ENCODE results near the gene STK4.

DNA sequence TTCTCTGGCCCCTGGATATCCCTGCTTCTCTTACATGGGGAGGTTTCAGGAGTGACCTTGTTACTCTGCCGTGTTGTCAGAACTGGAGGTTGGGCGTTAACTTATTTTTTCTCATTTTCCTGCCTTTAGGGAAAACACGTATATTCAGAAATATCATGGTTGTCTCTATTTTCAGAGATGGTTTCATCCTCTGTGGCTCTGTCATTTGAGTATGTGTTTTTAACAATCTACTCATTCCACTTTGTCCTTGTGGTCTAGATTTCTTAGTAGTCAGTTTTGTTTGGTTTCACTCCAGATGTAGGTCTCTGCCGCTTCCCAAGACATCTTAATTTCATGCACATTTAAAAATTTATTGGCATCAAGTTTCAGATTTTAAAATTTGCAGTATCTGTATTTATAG is 88.7 kb downstream of the STK4 start:
- TF ChIP-seq POLR2AphosphoS5 (IDR thresholded peaks at IDR 0.05) (no peak), RAD21 (conservative IDR thresholded peaks at IDR 0.05) (no peak)
- TF ChIP-seq, protein P1, sequence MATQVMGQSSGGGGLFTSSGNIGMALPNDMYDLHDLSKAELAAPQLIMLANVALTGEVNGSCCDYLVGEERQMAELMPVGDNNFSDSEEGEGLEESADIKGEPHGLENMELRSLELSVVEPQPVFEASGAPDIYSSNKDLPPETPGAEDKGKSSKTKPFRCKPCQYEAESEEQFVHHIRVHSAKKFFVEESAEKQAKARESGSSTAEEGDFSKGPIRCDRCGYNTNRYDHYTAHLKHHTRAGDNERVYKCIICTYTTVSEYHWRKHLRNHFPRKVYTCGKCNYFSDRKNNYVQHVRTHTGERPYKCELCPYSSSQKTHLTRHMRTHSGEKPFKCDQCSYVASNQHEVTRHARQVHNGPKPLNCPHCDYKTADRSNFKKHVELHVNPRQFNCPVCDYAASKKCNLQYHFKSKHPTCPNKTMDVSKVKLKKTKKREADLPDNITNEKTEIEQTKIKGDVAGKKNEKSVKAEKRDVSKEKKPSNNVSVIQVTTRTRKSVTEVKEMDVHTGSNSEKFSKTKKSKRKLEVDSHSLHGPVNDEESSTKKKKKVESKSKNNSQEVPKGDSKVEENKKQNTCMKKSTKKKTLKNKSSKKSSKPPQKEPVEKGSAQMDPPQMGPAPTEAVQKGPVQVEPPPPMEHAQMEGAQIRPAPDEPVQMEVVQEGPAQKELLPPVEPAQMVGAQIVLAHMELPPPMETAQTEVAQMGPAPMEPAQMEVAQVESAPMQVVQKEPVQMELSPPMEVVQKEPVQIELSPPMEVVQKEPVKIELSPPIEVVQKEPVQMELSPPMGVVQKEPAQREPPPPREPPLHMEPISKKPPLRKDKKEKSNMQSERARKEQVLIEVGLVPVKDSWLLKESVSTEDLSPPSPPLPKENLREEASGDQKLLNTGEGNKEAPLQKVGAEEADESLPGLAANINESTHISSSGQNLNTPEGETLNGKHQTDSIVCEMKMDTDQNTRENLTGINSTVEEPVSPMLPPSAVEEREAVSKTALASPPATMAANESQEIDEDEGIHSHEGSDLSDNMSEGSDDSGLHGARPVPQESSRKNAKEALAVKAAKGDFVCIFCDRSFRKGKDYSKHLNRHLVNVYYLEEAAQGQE (IDR thresholded peaks at IDR 0.05; ENCODE audit: borderline replicate concordance), result no peak
- TF ChIP-seq, protein P2, sequence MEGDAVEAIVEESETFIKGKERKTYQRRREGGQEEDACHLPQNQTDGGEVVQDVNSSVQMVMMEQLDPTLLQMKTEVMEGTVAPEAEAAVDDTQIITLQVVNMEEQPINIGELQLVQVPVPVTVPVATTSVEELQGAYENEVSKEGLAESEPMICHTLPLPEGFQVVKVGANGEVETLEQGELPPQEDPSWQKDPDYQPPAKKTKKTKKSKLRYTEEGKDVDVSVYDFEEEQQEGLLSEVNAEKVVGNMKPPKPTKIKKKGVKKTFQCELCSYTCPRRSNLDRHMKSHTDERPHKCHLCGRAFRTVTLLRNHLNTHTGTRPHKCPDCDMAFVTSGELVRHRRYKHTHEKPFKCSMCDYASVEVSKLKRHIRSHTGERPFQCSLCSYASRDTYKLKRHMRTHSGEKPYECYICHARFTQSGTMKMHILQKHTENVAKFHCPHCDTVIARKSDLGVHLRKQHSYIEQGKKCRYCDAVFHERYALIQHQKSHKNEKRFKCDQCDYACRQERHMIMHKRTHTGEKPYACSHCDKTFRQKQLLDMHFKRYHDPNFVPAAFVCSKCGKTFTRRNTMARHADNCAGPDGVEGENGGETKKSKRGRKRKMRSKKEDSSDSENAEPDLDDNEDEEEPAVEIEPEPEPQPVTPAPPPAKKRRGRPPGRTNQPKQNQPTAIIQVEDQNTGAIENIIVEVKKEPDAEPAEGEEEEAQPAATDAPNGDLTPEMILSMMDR (IDR thresholded peaks at IDR 0.05; ENCODE audit: poor library complexity, severe bottlenecking), result no peak
